H1 (cell line): ENCODE results near the gene CCNJ.

Source experiments
- BRCA1 ChIP-seq: IDR thresholded peaks from 2 replicates; pipeline ENCODE4 v1.6.1; 2012; ENCODE audit warnings: low read depth, low read length, improper control_type of control experiment
- CHD2 ChIP-seq: IDR thresholded peaks from 2 replicates; pipeline ENCODE4 v1.6.1; 2012; ENCODE audit warnings: low read length, improper control_type of control experiment
- CREB1 ChIP-seq: IDR thresholded peaks from 2 replicates; pipeline ENCODE4 v1.6.1; 2012; ENCODE audit warnings: inconsistent platforms
- CTCF ChIP-seq, 3 experiments: IDR thresholded peaks; 1 replicate in 2 of 3; 2 replicates in 1 of 3; pipeline versions ENCODE4 v1.5.1 to v1.6.1; 2011; ENCODE audit warnings: low read length in 3 of 3, mild to moderate bottlenecking in 3 of 3, inconsistent platforms in 2 of 3, low read depth in 1 of 3, moderate library complexity in 1 of 3; ENCODE audit not compliant: insufficient read depth in 1 of 3; ENCODE audit errors: control extremely low read depth in 1 of 3
- EZH2 ChIP-seq: fragments of 200-600 bp; sonication (generic); IDR thresholded peaks from 2 replicates; pipeline ENCODE4 v1.7.1; 2012; ENCODE audit warnings: low read depth, mild to moderate bottlenecking, moderate library complexity, low read length, inconsistent platforms; ENCODE audit not compliant: severe bottlenecking
- GABPA ChIP-seq: IDR thresholded peaks from 2 replicates; pipeline ENCODE4 v1.6.1; 2011; ENCODE audit warnings: mild to moderate bottlenecking, low read length, moderate library complexity, borderline replicate concordance; ENCODE audit not compliant: insufficient read depth
- GTF2F1 ChIP-seq: IDR thresholded peaks from 2 replicates; pipeline ENCODE4 v1.6.1; 2012; ENCODE audit warnings: low read depth, low read length, improper control_type of control experiment, borderline replicate concordance
- HDAC6 ChIP-seq: IDR thresholded peaks from one replicate; pipeline ENCODE4 v1.7.1; 2012; ENCODE audit warnings: low read depth, mild to moderate bottlenecking, inconsistent platforms, low read length, moderate library complexity
- KDM4A ChIP-seq: IDR thresholded peaks from one replicate; pipeline ENCODE4 v1.7.1; 2012; ENCODE audit warnings: low read depth, mild to moderate bottlenecking, moderate library complexity, low read length, inconsistent platforms; ENCODE audit not compliant: severe bottlenecking
- POLR2A ChIP-seq, 2 experiments: IDR thresholded peaks; 1 replicate in 1 of 2; 2 replicates in 1 of 2; pipeline ENCODE4 v1.6.1; 2011; ENCODE audit warnings: low read depth in 2 of 2, low read length in 2 of 2, mild to moderate bottlenecking in 2 of 2; ENCODE audit errors: control extremely low read depth in 1 of 2
- POLR2AphosphoS5 ChIP-seq: IDR thresholded peaks from 2 replicates; pipeline ENCODE4 v1.6.1; 2011; ENCODE audit warnings: low read depth, low read length
- SP2 ChIP-seq: IDR thresholded peaks from 2 replicates; pipeline ENCODE4 v1.6.1; 2012; ENCODE audit warnings: mild to moderate bottlenecking, low read length, inconsistent platforms
- TEAD4 ChIP-seq: IDR thresholded peaks from 2 replicates; pipeline ENCODE4 v1.6.1; 2012; ENCODE audit warnings: low read depth, low read length, inconsistent platforms, mixed read lengths
- ZNF274 ChIP-seq: IDR thresholded peaks from 2 replicates; pipeline ENCODE4 v1.7.0; 2012; ENCODE audit warnings: low read length, borderline replicate concordance; ENCODE audit errors: extremely low read depth

GRCh38 chr10:96096958-96097357 lies 53.6 kb downstream of the CCNJ start:
- TF ChIP-seq CTCF (IDR thresholded peaks at IDR 0.05; ENCODE audit: control extremely low read depth in 1 of 3, insufficient read depth in 1 of 3, low read depth in 1 of 3, low read length in 3 of 3), result no peak
- TF ChIP-seq HDAC6, result no peak
- no peak for TF ChIP-seq GTF2F1
- TF ChIP-seq CHD2, result no peak
- no peak for TF ChIP-seq POLR2A (IDR thresholded peaks at IDR 0.05; ENCODE audit: control extremely low read depth in 1 of 2, low read depth in 2 of 2, low read length in 2 of 2)
- no peak for TF ChIP-seq SP2
- no peak for TF ChIP-seq CREB1
- TF ChIP-seq POLR2AphosphoS5, result no peak
- no peak for TF ChIP-seq ZNF274
- no peak for TF ChIP-seq TEAD4
- no peak for TF ChIP-seq BRCA1
- no peak for TF ChIP-seq EZH2
- no peak for TF ChIP-seq KDM4A
- no peak for TF ChIP-seq GABPA
